Activated CD4-positive, CD25-positive, alpha-beta regulatory T cell (primary cell): ENCODE data around the gene CLCN6.
A peak's percentile ranks its signal among the peaks of the same experiment; 100 is the strongest.

Experiments
- DNase-seq, 4 experiments: peaks; one replicate each; lab custom pipeline; 2025; lab: John Stamatoyannopoulos, UW

CLCN6 gene

GRCh38 chr1:11779715-11780379, 26.1 kb upstream of the CLCN6 start:
- no peak for DNase-seq

GRCh38 chr1:11780380-11781147, 25.4 kb upstream of the CLCN6 start:
- no peak for DNase-seq

- DNase-seq: no peak
Observed at GRCh38 chr1:11781297-11781696, 24.7 kb upstream of the CLCN6 start.

- DNase-seq: no peak
Observed at GRCh38 chr1:11782127-11782708, 23.8 kb upstream of the CLCN6 start.

- no peak for DNase-seq
Observed at GRCh38 chr1:11783556-11783955, 22.4 kb upstream of the CLCN6 start.

GRCh38 chr1:11784256-11784992, 21.6 kb upstream of the CLCN6 start:
- DNase-seq: no peak

- peak in 1 of 4 experiments; percentile 6 for DNase-seq
Observed at GRCh38 chr1:11784993-11785769, 20.8 kb upstream of the CLCN6 start.

- no peak for DNase-seq
Observed at GRCh38 chr1:11786168-11786567, 19.8 kb upstream of the CLCN6 start.

- no peak for DNase-seq
Observed at GRCh38 chr1:11787251-11787803, 18.7 kb upstream of the CLCN6 start.

GRCh38 chr1:11787804-11788436, 18.1 kb upstream of the CLCN6 start:
- no peak for DNase-seq

GRCh38 chr1:11788549-11789053, 17.4 kb upstream of the CLCN6 start:
- DNase-seq: no peak

- DNase-seq: no peak
Observed at GRCh38 chr1:11789126-11790067, 16.6 kb upstream of the CLCN6 start.

- DNase-seq: no peak
Observed at GRCh38 chr1:11790101-11790879, 15.7 kb upstream of the CLCN6 start.

- no peak for DNase-seq
Observed at GRCh38 chr1:11790880-11791715, 14.9 kb upstream of the CLCN6 start.

GRCh38 chr1:11792106-11792505, 13.9 kb upstream of the CLCN6 start:
- DNase-seq: no peak

GRCh38 chr1:11793819-11794218, 12.2 kb upstream of the CLCN6 start:
- DNase-seq: no peak

GRCh38 chr1:11794446-11795237, 11.3 kb upstream of the CLCN6 start:
- DNase-seq: no peak
